UCSD-AML1 (cell line): ENCODE measurements around the gene RBM44.
"Not testable (repeated sequence)": the region's sequence is repeated elsewhere in the genome, so short reads cannot be mapped to it uniquely, and the experiment has no call there.

Source experiments
- DNase-seq: peaks from one replicate; lab custom pipeline; 2025; ENCODE audit not compliant: unreplicated experiment; lab: John Stamatoyannopoulos, UW

The RBM44 gene

DNA sequence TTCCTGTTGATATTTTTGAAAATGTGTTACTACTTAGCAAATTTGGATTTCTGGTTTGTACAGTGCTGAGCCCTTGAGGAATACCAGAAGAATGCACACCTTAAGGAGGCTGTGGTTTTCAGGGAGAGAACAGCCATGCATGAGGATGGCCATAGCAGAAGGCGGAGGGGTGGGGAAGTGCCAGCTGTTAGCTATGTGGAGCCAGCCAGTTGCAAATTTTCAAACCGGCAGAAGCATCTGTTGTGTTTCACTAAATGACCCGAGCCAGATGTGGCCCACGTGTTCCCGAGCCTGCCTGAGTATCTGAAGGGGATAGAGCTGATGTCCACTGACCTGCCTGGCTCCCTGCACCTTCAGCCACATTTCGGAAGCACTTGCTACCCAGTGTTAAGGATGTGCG, 16.4 kb upstream of the RBM44 start:
- DNase-seq, result no peak

DNA sequence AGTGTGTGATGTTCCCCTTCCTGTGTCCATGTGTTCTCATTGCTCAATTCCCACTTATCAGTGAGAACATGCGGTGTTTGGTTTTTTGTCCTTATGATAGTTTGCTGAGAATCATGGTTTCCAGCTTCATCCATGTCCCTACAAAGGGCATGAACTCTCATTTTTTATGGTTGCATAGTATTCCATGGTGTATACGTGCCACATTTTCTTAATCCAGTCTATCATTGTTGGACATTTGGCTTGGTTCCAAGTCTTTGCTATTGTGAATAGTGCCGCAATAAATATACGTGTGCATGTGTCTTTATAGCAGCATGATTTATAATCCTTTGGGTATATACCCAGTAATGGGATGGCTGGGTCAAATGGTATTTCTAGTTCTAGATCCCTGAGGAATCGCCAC, 14.9 kb upstream of the RBM44 start:
- not testable (repeated sequence) for DNase-seq

GRCh38 chr2:237786936-237787335, 11.6 kb upstream of the RBM44 start:
- no peak for DNase-seq

DNA sequence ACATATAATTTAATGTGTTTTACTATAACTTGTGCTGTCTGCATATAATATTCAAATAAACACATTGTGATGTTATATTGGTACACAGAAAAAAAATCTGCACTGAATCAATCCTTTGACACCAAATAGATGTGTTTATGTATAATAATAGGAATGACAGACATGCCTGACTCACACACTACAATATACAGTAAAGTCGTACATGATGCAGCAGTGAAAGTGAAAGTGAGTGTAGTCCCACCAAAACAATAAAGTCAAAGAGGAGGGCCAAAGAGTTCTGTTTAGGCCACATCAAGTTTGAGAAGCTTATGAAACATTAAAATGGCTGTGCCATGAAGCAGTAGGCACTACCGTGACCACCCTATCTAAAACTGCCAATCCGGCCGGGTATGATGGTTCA, 8.2 kb upstream of the RBM44 start:
- DNase-seq, result no peak

- no peak for DNase-seq
Observed at GRCh38 chr2:237791977-237792727, 6.4 kb upstream of the RBM44 start.

DNA sequence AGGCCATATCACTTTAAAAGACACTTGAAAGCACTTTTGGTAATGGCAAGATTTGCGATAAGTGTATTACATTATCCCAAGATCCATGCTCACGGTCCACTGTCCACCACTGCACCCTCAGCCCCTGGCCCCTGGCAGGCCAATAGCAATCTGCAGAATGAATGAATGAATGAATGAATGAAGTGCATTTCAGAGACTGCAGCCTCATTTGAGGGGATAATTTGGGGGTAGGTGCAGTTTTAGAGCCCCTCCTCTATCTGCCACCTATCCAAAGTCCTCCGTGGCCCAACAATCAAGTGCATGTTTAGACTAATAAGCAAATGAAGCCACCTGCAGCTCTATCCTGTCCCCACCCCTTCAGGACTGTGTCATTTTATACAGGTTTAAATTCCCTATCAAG, 1.3 kb upstream of the RBM44 start:
- DNase-seq, result no peak

DNA sequence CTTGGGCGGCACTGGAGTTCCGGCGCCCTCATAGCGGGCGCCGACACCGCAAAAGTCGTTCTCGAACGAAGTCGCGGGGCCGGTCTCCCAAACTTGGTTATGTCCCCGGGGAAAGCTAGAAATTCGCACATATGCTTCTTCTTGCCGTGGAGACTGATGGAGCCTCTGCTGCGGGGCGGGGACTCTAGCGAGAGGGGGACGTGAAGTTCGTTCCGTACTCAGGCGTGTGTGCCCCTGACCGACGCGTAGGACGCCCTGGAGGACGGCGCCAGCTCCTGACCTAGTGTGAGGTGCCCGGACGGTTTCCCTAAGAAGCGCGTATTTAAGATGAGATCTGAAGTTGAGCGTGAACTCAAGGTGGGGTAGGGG, 465 bp downstream of the RBM44 start:
- no peak for DNase-seq

GRCh38 chr2:237801466-237801865, 2.9 kb downstream of the RBM44 start:
- no peak for DNase-seq

DNA sequence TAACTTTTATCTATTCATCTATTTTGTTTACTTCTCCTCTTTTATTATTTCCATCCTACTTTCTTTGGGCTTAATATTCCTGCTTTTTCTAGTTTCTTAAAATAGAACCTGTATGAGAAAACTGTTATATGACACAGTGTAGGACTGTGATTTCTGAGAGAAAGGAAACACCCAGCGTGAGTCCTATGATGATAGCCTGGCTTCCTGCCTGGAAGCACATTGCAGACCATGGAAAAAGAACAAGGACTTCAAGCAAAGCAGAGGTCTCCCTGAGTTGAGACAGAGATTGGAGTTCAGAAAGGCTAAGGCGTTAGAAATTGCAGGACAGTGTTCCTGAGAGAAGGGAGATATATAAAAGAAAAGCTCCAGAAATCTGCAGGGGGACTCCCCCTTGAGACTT, 7.8 kb downstream of the RBM44 start:
- DNase-seq, result no peak

DNA sequence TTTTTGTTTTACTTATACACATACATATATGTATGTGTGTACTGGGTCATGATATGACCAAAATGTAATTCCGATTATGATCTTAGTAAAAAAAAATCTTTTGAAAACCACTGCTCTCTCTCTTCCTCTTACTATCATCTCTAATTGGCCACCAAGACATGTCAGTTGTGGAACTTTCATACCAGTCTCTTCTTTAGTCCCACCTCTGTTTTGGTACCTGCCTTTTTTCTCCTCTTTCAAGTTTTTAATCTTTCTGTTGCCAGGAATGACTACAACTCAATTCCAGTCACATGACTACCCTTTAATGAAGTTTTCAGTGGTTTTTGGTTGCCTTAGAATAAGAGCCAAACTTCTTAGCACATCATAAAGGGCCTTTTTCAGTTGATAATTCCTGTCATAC, 17.1 kb downstream of the RBM44 start:
- DNase-seq, result no peak

DNA sequence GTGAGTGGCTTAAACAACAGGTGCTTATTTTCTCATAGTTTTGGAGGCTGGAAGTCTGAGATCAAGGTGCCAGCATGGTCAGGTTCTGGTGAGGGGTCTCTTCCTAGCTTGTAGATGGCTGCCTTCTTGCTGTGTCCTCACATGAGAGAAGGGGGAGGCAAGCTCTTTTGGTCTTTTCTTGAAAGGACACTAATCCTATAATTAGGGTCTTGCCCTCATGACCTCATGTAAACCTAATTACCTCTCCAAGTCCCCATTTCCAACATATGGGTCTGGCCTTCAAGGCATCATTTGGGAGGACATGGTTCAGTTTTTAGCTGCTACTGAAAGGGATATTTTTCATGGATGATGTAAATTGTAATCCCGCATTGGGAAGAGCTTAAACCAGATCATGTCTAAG, 18.0 kb downstream of the RBM44 start:
- DNase-seq, result no peak

- no peak for DNase-seq
Observed at GRCh38 chr2:237818066-237818473, 19.5 kb downstream of the RBM44 start.

GRCh38 chr2:237819231-237819630, 20.7 kb downstream of the RBM44 start:
- DNase-seq, result no peak

DNA sequence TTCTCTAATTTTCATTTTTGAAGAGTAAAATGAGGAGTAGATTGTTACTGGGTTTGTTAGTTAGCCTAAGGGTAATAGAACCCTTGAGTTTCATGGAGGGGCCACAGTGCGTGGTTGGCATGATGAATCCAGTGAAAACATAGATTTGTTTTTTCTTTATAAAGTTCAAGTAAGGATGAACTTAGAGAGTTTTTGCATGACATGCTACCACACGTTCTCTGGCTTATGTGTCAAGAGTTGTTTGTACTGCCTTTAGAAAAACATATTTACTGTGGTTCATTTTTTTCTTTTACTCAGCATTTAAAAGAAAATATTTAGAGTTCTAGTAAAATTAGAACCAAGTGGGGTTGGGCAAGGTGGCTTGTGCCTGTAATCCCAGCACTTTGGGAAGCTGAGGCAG, 21.8 kb downstream of the RBM44 start:
- no peak for DNase-seq

- DNase-seq, result no peak
Observed at GRCh38 chr2:237823544-237823943, 25.0 kb downstream of the RBM44 start.

- no peak for DNase-seq
Observed at GRCh38 chr2:237824085-237824484, 25.5 kb downstream of the RBM44 start.

GRCh38 chr2:237827421-237827987, 28.9 kb downstream of the RBM44 start:
- no peak for DNase-seq

- DNase-seq, result no peak
Observed at GRCh38 chr2:237830522-237830921, 31.9 kb downstream of the RBM44 start.

DNA sequence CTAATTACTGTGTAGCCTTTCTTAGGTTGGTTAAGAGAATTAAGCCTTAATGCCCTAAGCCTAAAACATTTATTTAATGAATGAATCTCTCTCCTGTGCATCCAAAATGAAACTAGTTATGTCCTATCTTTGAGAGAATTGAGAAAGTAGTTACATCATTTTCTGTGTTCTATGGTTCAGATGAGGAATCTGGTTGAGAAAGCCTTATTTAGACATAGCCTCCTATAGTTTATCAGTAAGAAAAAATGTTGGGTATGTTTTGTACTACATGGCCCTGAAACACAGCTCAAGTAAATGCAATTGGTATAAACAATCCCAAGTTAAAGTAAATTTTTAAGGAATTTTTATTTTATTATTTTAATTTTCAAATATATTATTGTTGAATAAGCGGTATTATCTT, 35.0 kb downstream of the RBM44 start:
- DNase-seq, result no peak

GRCh38 chr2:237835372-237835771, 36.8 kb downstream of the RBM44 start:
- no peak for DNase-seq

DNA sequence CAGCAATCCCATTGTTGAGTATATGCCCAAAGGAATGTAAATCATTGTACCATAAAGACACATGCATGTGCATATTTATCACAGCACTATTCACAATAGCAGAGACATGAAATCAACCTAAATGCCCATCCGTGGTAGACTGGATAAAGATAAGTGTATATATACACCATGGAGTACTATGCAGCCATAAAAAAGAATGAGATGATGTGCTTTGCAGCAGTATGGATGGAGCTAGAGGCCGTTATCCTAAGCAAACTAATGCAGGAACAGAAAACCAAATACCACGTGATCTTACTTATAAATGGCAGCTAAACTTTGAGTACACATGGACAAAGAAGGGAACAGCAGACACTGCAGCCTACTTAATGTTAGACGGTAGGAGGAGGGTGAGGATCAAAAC, 42.5 kb downstream of the RBM44 start:
- DNase-seq, result no peak

DNA sequence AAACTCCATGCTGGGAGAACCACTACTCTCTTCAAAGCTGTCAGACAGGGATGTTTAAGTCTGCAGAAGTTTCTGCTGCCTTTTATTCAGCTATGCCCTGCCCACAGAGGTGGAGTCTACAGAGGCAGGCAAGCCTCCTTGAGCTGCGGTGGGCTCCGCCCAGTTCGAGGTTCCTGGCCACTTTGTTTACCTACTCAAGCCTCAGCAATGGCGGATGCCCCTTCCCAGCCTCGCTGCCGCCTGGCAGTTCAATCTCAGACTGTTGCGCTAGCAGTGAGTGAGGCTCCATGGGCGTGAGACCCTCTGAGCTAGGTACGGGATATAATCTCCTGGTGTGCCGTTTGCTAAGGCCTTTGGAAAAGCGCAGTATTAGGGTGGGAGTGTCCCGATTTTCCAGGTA, 50.4 kb downstream of the RBM44 start:
- not testable (repeated sequence) for DNase-seq

DNA sequence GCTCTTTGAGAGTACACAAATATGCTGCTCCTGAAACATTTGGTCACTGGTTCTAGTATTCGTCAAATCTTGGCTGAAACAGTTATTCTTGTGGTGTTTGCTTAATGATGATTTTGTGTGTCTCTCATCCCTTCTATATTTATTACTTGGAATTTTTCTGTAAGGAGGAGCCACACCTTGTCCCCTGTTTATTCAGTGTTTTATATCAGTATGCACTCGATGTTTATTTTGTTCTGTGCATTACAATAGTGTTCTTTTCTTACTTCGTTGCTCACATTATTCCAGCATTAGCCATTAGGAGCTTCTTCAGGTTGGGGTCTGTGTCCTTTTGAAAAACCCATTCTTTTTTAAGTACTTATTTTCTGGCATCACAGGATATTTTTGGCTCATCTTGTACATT, 55.7 kb downstream of the RBM44 start:
- no peak for DNase-seq
